Activated CD4-positive, alpha-beta T cell treated with anti-CD3 and anti-CD28 coated beads, Interleukin-2, amount 50 U/mL, for 16 hours (primary cell): Measurements from ENCODE around the gene SPG7.

ENCODE experiments used
- DNase-seq: peaks from one replicate; pipeline ENCODE4 v3.0.0-alpha.2; 2020

SPG7 gene

DNA sequence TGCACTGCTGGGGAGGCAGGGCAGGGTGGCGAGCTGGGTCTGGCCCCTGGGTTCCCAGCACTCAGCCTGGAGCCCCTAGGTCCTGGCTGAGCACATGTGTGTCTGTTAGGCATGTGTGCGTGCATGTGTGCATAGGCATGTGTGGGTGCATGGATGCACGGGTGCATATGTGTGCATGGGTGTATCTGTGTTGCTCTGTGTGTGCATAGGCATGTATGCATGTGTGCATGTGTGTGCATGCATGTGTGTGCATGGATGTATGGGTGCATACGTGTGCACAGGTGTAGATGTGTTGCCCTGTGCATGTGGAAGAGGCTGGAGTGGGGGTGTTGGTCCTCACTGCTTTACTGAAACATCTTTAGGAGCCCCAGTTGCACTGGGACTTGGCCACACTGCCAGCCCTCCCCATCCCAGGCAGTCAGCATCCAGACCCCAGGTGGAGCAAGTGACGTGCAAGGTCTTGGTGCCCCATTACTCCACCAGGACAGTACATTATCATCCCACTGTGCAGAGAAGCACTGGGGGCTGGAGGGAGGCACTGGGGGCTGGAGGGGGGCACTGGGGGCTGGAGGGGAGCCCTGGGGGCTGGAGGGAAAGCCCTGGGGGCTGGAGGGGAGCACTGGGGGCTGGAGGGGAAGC is 94.9 kb downstream of the SPG7 start:
- no peak for DNase-seq

GRCh38 chr16:89604764-89605163 is 96.6 kb downstream of the SPG7 start:
- no peak for DNase-seq

- DNase-seq, result no peak
These were observed 97.2 kb downstream of the SPG7 start for GRCh38 chr16:89605186-89605970.

DNA sequence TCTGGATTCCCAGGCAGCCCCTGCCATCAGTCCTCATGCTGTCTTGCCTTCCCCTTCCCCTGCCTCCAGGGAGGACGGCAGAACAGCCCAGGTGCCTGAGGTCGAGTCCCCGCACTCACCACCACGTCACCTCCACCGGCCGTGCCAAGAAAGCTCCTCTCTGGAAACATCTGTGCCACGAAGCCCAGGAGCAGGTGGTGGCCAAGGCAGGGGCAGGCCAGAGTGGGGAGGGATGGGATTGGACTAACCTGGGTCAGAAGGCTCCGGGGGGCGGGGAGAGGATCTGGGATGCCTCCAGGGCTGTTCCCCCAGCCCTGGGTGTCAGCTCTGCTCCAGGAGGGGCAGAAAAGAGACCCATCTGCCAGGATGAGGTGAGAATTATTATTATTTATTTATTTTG is 97.8 kb downstream of the SPG7 start:
- DNase-seq, result no peak
